Esophagus mucosa (tissue), 1 donor: ENCODE measurements around the gene HAGHL. TPM values are rescaled to one million over a fixed set of nuclear protein-coding genes. Genes with fewer than 3 reads are reported as not detected.

Experiments used
- ATAC-seq: fragments of 200-7000 bp; cut with Tn5 transposase; one replicate; pipeline ENCODE4 v1.9.1; 2020
- total RNA-seq: library from RNA; stranded (reverse); gene quantifications from one replicate; pipeline ENCODE4 v1.2.4, GENCODE V29; 2023
- donor health status: DM: yes; HTN: yes; CAD: no.

The HAGHL gene
- total RNA-seq, 1 donor from 2014 or later, result 2.7 TPM

GRCh38 chr16:708959-709358, 17.9 kb upstream of the HAGHL start:
- ATAC-seq, result no peak

- ATAC-seq, result no peak
These were observed 17.1 kb upstream of the HAGHL start for GRCh38 chr16:709566-710499.

GRCh38 chr16:710500-711075, 16.3 kb upstream of the HAGHL start:
- ATAC-seq, result no peak

DNA sequence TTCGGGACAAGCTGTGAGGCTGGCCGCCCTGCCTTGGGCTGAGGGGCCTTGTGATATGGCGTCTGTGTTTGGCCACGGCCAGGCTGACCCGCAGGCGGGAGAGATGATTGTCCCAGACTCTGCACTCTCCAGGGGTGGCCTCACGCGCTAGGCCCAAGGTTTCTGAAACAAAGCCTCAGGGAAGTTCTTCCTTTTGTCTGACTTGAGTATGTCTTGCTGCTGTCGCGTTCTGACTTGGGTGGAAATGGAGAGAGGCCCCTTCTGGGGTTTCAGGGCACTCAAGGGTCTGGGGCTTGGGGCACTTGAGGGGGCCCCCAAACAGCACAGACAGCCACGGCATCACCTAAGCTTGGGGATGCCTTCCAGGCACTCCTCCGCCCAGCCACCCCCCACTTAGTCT, 15.8 kb upstream of the HAGHL start:
- no peak for ATAC-seq

GRCh38 chr16:711548-712320, 15.2 kb upstream of the HAGHL start:
- ATAC-seq, result peak; percentile 48

- ATAC-seq, result peak; percentile 28
These were observed 14.1 kb upstream of the HAGHL start for GRCh38 chr16:712740-713250.

DNA sequence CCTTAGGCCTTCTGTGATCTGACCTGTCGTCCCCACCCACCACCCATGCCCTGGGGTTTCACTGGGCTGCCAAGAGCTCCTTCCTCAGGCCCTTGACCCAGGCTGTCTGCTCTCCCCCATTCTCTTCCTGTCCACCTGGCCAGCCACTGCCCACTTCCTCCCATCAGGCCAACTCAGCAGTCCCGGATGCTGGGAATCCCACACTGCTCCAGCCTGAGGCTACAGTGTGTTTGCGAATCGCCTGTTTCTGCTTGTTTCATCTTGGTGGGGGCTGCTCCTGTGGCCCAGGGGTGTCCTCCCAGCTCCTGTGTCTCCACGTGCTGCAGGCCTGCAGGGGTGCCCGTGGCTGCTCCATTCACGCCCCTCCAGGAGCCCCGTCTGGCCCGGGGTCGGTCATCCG, 12.8 kb upstream of the HAGHL start:
- no peak for ATAC-seq

DNA sequence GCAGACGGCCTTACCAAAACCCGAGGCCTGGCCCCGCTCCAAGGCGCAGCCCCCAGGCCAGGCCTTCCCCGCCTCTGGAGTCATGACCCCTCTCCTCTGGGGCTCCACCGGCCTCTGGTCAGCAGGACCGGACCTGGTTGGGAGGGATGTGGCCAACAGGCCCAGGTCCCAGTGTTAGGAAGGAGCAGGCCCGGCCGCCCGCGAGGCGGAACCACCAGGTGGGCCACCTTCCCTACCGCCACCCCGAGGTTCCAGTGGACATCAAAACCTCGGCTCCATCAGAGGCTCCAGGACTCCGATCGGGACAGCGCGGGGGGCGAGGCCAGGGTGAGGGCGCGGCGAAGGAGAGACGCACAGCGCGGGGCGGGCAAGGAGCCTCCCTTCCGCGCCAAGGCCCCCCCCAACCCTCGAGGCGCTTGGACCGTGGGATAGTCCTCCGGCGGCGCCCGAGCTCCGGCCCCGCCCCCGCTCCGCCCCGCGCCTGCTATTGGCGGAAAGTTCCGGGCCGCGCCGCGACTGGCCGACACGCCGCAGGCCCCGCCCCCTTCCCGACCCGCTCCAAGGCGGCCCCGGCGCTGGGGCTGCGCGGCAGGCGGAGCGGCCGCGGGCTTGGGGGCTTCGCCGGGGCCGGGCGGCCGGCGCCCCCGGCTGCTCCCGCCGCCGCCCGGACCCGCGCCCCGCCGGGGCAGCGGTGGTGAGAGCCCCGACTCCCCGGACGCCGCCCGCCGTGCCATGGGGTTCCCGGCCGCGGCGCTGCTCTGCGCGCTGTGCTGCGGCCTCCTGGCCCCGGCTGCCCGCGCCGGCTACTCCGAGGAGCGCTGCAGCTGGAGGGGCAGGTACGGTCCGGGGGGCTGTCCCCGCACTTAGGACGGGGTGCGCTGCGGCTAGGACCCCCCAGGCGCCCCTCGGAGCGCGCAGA, 12.1 kb upstream of the HAGHL start, which contains the start of gene METRN:
Gene METRN (plus strand): TSS at position 561 of the 919 bp plus-strand sequence. CDS start 172 bp downstream, at position 733.
- ATAC-seq, result peak; percentile 65

DNA sequence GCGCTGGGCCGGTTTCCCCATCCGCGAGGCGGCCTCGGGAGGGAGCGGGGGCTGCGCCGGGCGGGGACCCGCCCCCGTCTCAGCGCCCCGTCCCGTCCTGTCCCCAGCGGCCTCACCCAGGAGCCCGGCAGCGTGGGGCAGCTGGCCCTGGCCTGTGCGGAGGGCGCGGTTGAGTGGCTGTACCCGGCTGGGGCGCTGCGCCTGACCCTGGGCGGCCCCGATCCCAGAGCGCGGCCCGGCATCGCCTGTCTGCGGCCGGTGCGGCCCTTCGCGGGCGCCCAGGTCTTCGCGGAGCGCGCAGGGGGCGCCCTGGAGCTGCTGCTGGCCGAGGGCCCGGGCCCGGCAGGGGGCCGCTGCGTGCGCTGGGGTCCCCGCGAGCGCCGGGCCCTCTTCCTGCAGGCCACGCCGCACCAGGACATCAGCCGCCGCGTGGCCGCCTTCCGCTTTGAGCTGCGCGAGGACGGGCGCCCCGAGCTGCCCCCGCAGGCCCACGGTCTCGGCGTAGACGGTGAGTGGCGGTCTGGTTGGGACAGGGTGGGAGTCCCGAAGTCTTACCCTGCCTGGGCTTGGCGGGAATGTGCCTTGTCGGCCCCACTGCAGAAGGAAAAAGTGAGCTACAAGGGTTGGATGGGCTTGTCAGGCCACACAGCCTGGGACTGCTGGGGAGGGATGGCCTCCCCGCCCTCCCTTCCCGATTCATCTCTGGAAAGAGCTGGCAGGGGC, 11.3 kb upstream of the HAGHL start:
- ATAC-seq, result no peak

DNA sequence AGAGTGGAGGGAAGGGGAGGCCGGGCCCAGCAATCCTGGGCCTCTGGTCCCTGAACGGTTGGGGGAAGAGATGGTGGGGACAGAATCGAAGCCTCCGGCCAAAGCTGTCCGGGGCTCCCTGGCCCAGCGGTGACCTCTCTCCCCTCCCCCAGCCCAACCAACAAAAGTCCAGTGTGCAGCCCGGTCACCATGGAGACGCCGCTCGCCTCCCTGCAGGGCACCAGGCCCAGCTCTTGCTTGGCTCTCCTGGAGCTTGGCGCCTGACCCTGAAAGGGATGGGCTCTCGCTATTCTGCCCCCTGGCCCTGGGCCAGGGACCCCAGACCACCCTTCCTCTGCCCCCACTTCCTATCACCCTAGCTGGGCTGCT, 10.7 kb upstream of the HAGHL start:
- ATAC-seq, result no peak

- no peak for ATAC-seq
These were observed 10.1 kb upstream of the HAGHL start for GRCh38 chr16:716768-717325.

DNA sequence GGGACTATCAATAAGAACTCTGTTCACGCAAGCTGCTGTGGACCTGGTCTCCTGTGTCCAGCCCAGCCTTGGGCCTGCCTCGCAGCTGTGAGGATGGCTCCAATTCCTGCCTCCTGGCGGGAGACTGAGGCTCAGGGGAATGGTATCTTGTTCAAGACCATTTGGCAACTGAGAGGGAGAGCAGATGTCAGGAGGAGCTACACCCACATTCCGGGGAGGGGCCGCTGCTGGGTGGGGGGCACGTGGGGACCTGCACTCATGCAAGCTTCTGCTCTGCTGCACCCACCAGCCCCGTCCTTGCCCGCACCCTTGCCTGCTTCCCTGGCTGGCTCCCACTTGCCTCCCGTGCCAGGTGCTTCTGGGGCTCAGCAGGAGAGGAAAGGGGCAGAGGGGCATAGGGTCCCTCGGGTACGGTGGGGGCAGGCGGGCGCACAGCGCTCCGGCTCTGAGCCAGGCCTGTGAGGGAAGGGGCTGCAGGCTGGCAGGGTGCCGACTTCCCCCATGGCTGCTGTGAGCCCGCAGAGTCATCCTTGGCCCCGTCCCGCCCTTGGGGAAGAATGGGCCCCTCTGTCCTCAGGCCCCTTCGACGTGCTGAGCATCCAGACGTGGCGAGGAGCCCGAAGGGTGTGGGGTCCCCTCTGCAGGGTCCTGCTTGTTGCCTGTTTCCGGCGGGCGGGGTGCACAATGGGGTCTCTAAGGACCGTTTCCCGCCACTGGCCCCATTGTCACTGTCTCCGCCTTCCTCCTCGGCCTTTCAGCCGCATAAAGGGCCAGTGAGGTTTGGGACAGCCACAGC, 9.3 kb upstream of the HAGHL start:
- no peak for ATAC-seq

GRCh38 chr16:718389-718788, 8.5 kb upstream of the HAGHL start:
- ATAC-seq, result no peak

- no peak for ATAC-seq
These were observed 8.0 kb upstream of the HAGHL start for GRCh38 chr16:718922-719321.

GRCh38 chr16:719815-720446, 7.0 kb upstream of the HAGHL start:
- ATAC-seq, result no peak

DNA sequence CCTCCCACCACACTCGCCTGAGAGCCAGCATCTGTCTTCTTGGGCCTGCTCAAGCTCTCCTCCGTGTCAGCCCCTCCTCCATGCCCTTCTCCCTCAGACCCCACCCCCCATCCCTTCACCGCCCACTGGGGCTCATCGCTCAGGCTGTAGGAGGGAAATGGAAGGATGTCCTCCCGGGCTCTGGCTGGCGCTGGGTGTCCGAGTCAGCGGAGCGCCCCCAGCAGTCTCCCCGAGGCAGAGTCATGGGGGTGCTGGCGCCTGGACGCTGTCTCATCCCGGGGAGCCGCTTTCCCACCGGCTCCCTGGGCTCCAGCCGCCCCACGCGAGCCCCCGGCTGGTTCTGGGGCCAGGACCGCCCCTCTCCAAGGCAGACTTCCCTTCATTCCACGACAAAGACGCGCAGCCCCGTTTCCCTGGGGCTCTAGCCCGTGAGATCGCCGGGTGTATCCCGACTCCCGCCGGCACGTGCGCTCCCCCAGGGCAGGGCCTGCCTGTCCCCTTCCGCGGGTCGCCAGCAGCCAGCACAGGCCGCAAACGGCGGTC, 6.4 kb upstream of the HAGHL start:
- peak; percentile 1 for ATAC-seq

DNA sequence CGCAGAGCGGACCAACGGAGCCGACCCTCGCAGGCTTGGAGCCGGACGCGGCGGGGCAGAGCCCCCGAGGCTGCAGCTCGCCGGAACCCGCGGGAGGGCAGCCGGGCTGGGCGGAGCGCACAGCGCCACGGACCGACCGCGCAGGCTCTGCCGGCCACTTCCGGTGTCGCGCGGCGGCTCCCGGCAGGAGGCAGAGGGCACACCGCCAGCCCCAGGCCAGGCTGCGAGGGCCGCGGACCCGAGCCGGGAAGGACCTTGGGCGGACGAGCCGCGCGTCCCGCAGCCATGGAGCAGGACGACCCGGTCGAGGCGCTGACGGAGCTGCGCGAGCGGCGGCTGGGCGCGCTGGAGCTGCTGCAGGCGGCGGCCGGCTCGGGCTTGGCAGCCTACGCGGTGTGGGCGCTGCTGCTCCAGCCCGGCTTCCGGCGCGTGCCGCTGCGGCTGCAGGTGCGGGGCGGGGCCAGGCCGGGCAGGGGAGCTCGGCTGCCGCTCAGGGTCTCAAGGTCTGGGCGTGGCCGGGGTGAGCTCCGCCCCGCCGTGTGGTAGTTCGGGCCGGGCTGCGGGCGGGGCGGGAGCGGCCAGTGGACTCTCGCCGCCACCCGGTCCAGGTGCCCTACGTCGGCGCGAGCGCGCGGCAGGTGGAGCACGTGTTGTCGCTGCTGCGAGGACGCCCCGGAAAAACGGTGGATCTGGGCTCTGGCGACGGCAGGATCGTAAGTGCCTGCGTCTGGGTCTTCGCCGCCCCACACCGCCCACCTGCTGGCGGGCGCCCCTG, 5.7 kb upstream of the HAGHL start, which contains the start of gene ANTKMT:
Gene ANTKMT (plus strand): TSS at position 157 of the 775 bp plus-strand sequence. CDS start 129 bp downstream, at position 286.
- peak; percentile 65 for ATAC-seq
